Activated CD8-positive, alpha-beta memory T cell treated with anti-CD3 and anti-CD28 coated beads for 36 hours (primary cell): ENCODE data around the gene MSI2. TPM values are rescaled to one million over a fixed set of nuclear protein-coding genes. Genes with fewer than 3 reads are reported as not detected.

ENCODE experiments used
- CTCF ChIA-PET: fragments of 350-600 bp; sonication (Branson Sonifier 250); formaldehyde crosslinking; loops from one replicate; lab custom pipeline; 2021; ENCODE audit warnings: antibody characterized with exemption; lab: Charles Lee
- POLR2A ChIA-PET: fragments of 350-600 bp; sonication (Branson Sonifier 250); formaldehyde crosslinking; loops from one replicate; lab custom pipeline; 2021; ENCODE audit warnings: antibody characterized with exemption; lab: Charles Lee
- total RNA-seq, 2 experiments: library from RNA; stranded (reverse); gene quantifications; one replicate each; pipeline ENCODE4 v1.2.3, GENCODE V29; 2021

MSI2 gene
- total RNA-seq, 2 experiments from 2014 or later, result 56.5 to 59.6 TPM

- CTCF ChIA-PET, result interaction anchor here (0.7 to 1.6 kb wide), 2 partner anchors 18 to 434 kb away, joined by 3 to 4 read pairs; no protein-coding TSS in a partner anchor
- POLR2A ChIA-PET, result no interaction called here
Measured at GRCh38 chr17:57677301-57677700, 421.0 kb downstream of the MSI2 start.

GRCh38 chr17:57677858-57678257 lies 421.5 kb downstream of the MSI2 start:
- POLR2A ChIA-PET, result no interaction called here
- CTCF ChIA-PET, result interaction anchor here (0.7 kb wide), 1 partner anchor 17 kb away, joined by 3 read pairs; no protein-coding TSS in a partner anchor

- CTCF ChIA-PET, result no interaction called here
- POLR2A ChIA-PET, result no interaction called here
Measured at GRCh38 chr17:57678393-57678792, 422.1 kb downstream of the MSI2 start.

- POLR2A ChIA-PET, result interaction anchor here (0.6 kb wide), 1 partner anchor 62 kb away, joined by 3 read pairs; no protein-coding TSS in a partner anchor
- CTCF ChIA-PET, result interaction anchor here (1.4 kb wide), 1 partner anchor 436 kb away, joined by 5 read pairs; no protein-coding TSS in a partner anchor
Measured at GRCh38 chr17:57679356-57679755, 423.0 kb downstream of the MSI2 start.

- CTCF ChIA-PET, result interaction anchor here (1.4 kb wide), 1 partner anchor 437 kb away, joined by 5 read pairs; no protein-coding TSS in a partner anchor
- POLR2A ChIA-PET, result no interaction called here
Measured at GRCh38 chr17:57679906-57680695, 423.8 kb downstream of the MSI2 start.

GRCh38 chr17:57682701-57683100 lies 426.4 kb downstream of the MSI2 start:
- POLR2A ChIA-PET, result interaction anchor here (0.5 kb wide), 1 partner anchor 279 kb away, joined by 4 read pairs; no protein-coding TSS in a partner anchor
- CTCF ChIA-PET, result no interaction called here

GRCh38 chr17:57684711-57685498 lies 428.6 kb downstream of the MSI2 start:
- POLR2A ChIA-PET, result no interaction called here

GRCh38 chr17:57685499-57686132 lies 429.3 kb downstream of the MSI2 start:
- CTCF ChIA-PET, result interaction anchor here (1.0 kb wide), 1 partner anchor 14 kb away, joined by 4 read pairs; no protein-coding TSS in a partner anchor

More at GRCh38 chr17:57684711-57685498, 428.6 kb downstream of the MSI2 start:
- CTCF ChIA-PET, result interaction anchor here (1.0 kb wide), 1 partner anchor 13 kb away, joined by 4 read pairs; no protein-coding TSS in a partner anchor

GRCh38 chr17:57687642-57688041 lies 431.3 kb downstream of the MSI2 start:
- POLR2A ChIA-PET, result no interaction called here
- CTCF ChIA-PET, result no interaction called here

More at GRCh38 chr17:57685499-57686132, 429.3 kb downstream of the MSI2 start:
- POLR2A ChIA-PET, result no interaction called here

GRCh38 chr17:57689254-57689653 lies 432.9 kb downstream of the MSI2 start:
- POLR2A ChIA-PET, result no interaction called here
- CTCF ChIA-PET, result interaction anchor here (0.6 to 0.9 kb wide), 2 partner anchors 94 to 446 kb away, joined by 3 read pairs; no protein-coding TSS in a partner anchor

GRCh38 chr17:57691939-57692338 lies 435.6 kb downstream of the MSI2 start:
- CTCF ChIA-PET, result no interaction called here
- POLR2A ChIA-PET, result no interaction called here

- POLR2A ChIA-PET, result no interaction called here
- CTCF ChIA-PET, result interaction anchor here (4.3 kb wide), 1 partner anchor 21 kb away, joined by 13 read pairs; no protein-coding TSS in a partner anchor
Measured at GRCh38 chr17:57692770-57693169, 436.4 kb downstream of the MSI2 start.

GRCh38 chr17:57694051-57694450 lies 437.7 kb downstream of the MSI2 start:
- POLR2A ChIA-PET, result no interaction called here
- CTCF ChIA-PET, result interaction anchor here (4.3 kb wide), 1 partner anchor 22 kb away, joined by 13 read pairs; no protein-coding TSS in a partner anchor

GRCh38 chr17:57696050-57696449 lies 439.7 kb downstream of the MSI2 start:
- ChIA-PET CTCF (interaction anchor here (0.5 to 4.3 kb wide), 3 partner anchors 24 to 137 kb away, joined by 3 to 13 read pairs (median 4); no protein-coding TSS in a partner anchor), POLR2A (no interaction called here)

- ChIA-PET POLR2A (interaction anchor here (0.6 kb wide), 1 partner anchor 149 kb away, joined by 3 read pairs; no protein-coding TSS in a partner anchor), CTCF (interaction anchor here (0.6 to 4.3 kb wide), 4 partner anchors 26 to 454 kb away, joined by 3 to 13 read pairs (median 3); no protein-coding TSS in a partner anchor)
Measured at GRCh38 chr17:57697197-57697596, 440.9 kb downstream of the MSI2 start.

- POLR2A ChIA-PET, result no interaction called here
Measured at GRCh38 chr17:57697891-57698711, 441.8 kb downstream of the MSI2 start.

GRCh38 chr17:57699751-57700219 lies 443.5 kb downstream of the MSI2 start:
- CTCF ChIA-PET, result no interaction called here
- POLR2A ChIA-PET, result no interaction called here

More at GRCh38 chr17:57697891-57698711, 441.8 kb downstream of the MSI2 start:
- CTCF ChIA-PET, result interaction anchor here (0.6 to 1.0 kb wide), 2 partner anchors 308 to 455 kb away, joined by 3 read pairs; no protein-coding TSS in a partner anchor

GRCh38 chr17:57701124-57701523 lies 444.8 kb downstream of the MSI2 start:
- POLR2A ChIA-PET, result no interaction called here
- CTCF ChIA-PET, result no interaction called here
